Measurements from ENCODE around the gene WNK2.

The WNK2 gene

GRCh38 chr9:93233033-93233432 lies 49.1 kb downstream of the WNK2 start:
- no peaks in the 10 kb centered on the region for H3K9me3 ChIP-seq (ENCODE audit: insufficient read depth, low read length)
- H2AFZ ChIP-seq (ENCODE audit: low read depth, low read length) = no peak overlapping the region
- H3K36me3 ChIP-seq (replicated peaks; ENCODE audit: low read depth, low read length) = no peaks in the 10 kb centered on the region
- H3K27me3 ChIP-seq (ENCODE audit: low read depth, low read length) = peaks cover 29% of the 10 kb centered on the region
- H4K20me1 ChIP-seq (ENCODE audit: insufficient read depth, low read length) = no peaks in the 10 kb centered on the region
- no peak overlapping the region for H3K9ac ChIP-seq (ENCODE audit: low read length)
- H3K4me3 ChIP-seq (ENCODE audit: low read length) = no peak overlapping the region
- TF ChIP-seq CTCF (IDR thresholded peaks at IDR 0.05; ENCODE audit: low read depth, low read length) (no peak), EZH2phosphoT487 (IDR thresholded peaks at IDR 0.05; ENCODE audit: low read depth) (no peak)
- H3K27ac ChIP-seq (ENCODE audit: low read length) = no peak overlapping the region
- no peaks in the 10 kb centered on the region for H3K4me1 ChIP-seq (ENCODE audit: low read length)
- no peak overlapping the region for H3K4me2 ChIP-seq (ENCODE audit: low read length)
- no peaks in the 10 kb centered on the region for H3K79me2 ChIP-seq (ENCODE audit: low read length)

- Histone ChIP-seq H3K79me2 (ENCODE audit: low read length) (no peaks in the 10 kb centered on the region), H3K36me3 (replicated peaks; ENCODE audit: low read depth, low read length) (no peaks in the 10 kb centered on the region), H4K20me1 (ENCODE audit: insufficient read depth, low read length) (no peaks in the 10 kb centered on the region), H3K9ac (ENCODE audit: low read length) (no peak overlapping the region), H3K9me3 (ENCODE audit: insufficient read depth, low read length) (no peaks in the 10 kb centered on the region), H3K27ac (ENCODE audit: low read length) (no peak overlapping the region), H3K4me3 (ENCODE audit: low read length) (no peak overlapping the region), H3K27me3 (ENCODE audit: low read depth, low read length) (peaks cover 29% of the 10 kb centered on the region), H3K4me2 (ENCODE audit: low read length) (no peak overlapping the region), H2AFZ (ENCODE audit: low read depth, low read length) (no peak overlapping the region), H3K4me1 (ENCODE audit: low read length) (no peaks in the 10 kb centered on the region)
- TF ChIP-seq CTCF (IDR thresholded peaks at IDR 0.05; ENCODE audit: low read depth, low read length) (no peak), EZH2phosphoT487 (IDR thresholded peaks at IDR 0.05; ENCODE audit: low read depth) (no peak)
These were observed 50.7 kb downstream of the WNK2 start for GRCh38 chr9:93234600-93234999.

GRCh38 chr9:93235300-93235960 lies 51.5 kb downstream of the WNK2 start:
- Histone ChIP-seq H3K36me3 (replicated peaks; ENCODE audit: low read depth, low read length) (no peaks in the 10 kb centered on the region), H3K27ac (ENCODE audit: low read length) (no peak overlapping the region), H3K4me2 (ENCODE audit: low read length) (no peak overlapping the region), H3K4me1 (ENCODE audit: low read length) (no peaks in the 10 kb centered on the region), H2AFZ (ENCODE audit: low read depth, low read length) (no peak overlapping the region), H3K4me3 (ENCODE audit: low read length) (no peak overlapping the region), H3K79me2 (ENCODE audit: low read length) (no peaks in the 10 kb centered on the region), H4K20me1 (ENCODE audit: insufficient read depth, low read length) (no peaks in the 10 kb centered on the region), H3K27me3 (ENCODE audit: low read depth, low read length) (peaks cover 29% of the 10 kb centered on the region), H3K9ac (ENCODE audit: low read length) (no peak overlapping the region), H3K9me3 (ENCODE audit: insufficient read depth, low read length) (no peaks in the 10 kb centered on the region)
- no peak for TF ChIP-seq EZH2phosphoT487 (IDR thresholded peaks at IDR 0.05; ENCODE audit: low read depth)
- no peak for TF ChIP-seq CTCF (IDR thresholded peaks at IDR 0.05; ENCODE audit: low read depth, low read length)

GRCh38 chr9:93236541-93237206 lies 52.7 kb downstream of the WNK2 start:
- H3K79me2 ChIP-seq (ENCODE audit: low read length) = no peaks in the 10 kb centered on the region
- no peaks in the 10 kb centered on the region for H4K20me1 ChIP-seq (ENCODE audit: insufficient read depth, low read length)
- no peak overlapping the region for H3K27ac ChIP-seq (ENCODE audit: low read length)
- no peaks in the 10 kb centered on the region for H3K36me3 ChIP-seq (replicated peaks; ENCODE audit: low read depth, low read length)
- TF ChIP-seq CTCF (IDR thresholded peaks at IDR 0.05; ENCODE audit: low read depth, low read length) (no peak), EZH2phosphoT487 (IDR thresholded peaks at IDR 0.05; ENCODE audit: low read depth) (no peak)
- H3K4me2 ChIP-seq (ENCODE audit: low read length) = no peak overlapping the region
- no peak overlapping the region for H3K9ac ChIP-seq (ENCODE audit: low read length)
- peaks cover 29% of the 10 kb centered on the region for H3K27me3 ChIP-seq (ENCODE audit: low read depth, low read length)
- no peaks in the 10 kb centered on the region for H3K9me3 ChIP-seq (ENCODE audit: insufficient read depth, low read length)
- no peaks in the 10 kb centered on the region for H3K4me1 ChIP-seq (ENCODE audit: low read length)
- no peak overlapping the region for H3K4me3 ChIP-seq (ENCODE audit: low read length)
- H2AFZ ChIP-seq (ENCODE audit: low read depth, low read length) = no peak overlapping the region

All from OCI-LY3 (cell line).